Activated naive CD8-positive, alpha-beta T cell treated with anti-CD3 and anti-CD28 coated beads, Interleukin-2, amount 50 U/mL, for 16 hours (primary cell): ENCODE data around the gene CSPG4.
"Not testable (repeated sequence)": the region's sequence is repeated elsewhere in the genome, so short reads cannot be mapped to it uniquely, and the experiment has no call there.

Experiments used
- DNase-seq: peaks from one replicate; pipeline ENCODE4 v3.0.0-alpha.2; 2020; ENCODE audit warnings: low read depth, low spot score

Gene CSPG4

DNA sequence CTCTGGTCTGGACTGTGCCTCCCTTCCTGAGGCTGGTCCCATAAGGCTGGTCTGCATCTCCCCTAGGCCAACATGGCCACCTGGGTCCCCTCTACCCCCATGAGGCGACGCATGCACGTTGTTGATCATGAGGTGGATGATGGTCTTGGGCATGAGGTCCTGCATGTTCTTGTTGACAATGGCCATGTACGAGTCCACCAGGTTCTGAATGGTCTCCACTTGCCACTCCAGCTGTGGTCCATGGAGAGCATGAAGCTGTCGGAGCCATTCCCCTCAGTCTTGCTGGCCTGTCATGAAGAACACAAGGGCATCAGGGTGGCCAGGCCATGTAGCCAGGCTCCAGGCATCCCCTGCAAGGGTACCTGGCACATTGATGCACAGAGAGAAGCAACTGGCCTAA lies 27.1 kb upstream of the CSPG4 start:
- no peak for DNase-seq

DNA sequence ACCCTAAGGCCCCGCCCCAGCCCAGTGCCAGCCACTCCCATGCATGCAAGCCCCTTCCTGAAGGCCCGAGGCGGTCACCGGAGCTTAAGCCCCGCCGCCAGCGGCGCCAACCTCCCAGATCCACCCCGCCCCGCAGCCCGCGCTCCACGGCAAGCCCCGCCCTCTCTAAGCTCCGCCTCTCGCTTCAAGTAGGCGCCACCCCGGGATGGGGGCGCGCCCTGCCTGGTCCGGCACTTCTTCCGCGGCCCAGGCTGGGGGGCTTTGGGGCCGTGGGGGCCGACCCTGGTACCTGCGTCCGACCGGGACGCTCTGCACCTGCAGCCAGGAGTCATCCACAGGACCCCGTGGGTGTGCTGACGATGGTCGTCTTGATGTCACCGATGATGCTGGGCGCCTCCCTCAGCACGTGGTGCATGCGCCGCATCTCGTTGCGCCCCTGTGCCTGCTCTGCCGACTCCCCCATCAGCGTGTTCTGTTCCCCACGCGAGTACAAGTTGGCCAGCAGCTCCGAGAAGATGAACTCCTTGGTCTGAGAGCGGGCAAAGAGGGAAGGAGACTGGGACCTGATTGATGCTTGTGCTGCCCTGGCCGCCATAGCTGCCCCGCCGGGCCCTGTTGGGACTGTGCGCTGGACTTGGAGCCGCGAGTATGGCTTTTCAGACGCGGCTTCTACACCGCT lies 26.1 kb upstream of the CSPG4 start:
- peak; percentile 79 for DNase-seq

DNA sequence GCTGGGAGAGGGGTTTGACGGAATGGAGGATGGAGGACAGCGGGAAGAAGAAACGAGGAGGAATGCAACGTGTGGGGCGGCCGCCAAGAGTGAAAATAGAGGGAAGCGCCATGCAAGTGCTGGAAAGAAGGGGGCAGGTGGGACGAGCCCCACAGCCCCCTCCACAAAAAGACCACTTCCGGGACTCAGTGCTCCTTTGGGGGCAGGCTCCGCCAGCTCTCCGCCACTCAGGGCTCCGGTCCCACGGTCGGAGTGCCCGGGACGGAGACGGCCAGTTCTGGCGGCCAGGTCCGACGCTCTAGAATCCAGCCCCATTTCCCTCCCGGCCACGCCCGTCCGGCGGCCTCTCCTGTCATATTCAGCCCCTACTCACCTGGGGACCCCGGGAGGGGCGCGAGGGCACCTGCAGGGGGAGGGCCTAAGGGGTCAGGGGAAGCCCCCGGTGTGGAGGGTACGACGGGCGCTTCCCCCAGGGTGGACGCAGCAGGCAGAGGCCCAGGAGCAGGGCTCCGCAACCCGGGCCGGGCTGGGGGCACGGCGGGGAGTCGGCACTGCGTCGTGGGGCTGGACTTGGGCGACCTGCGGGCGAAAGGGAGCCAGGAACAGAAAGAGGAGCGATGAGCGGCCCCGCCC lies 25.5 kb upstream of the CSPG4 start:
- no peak for DNase-seq

DNA sequence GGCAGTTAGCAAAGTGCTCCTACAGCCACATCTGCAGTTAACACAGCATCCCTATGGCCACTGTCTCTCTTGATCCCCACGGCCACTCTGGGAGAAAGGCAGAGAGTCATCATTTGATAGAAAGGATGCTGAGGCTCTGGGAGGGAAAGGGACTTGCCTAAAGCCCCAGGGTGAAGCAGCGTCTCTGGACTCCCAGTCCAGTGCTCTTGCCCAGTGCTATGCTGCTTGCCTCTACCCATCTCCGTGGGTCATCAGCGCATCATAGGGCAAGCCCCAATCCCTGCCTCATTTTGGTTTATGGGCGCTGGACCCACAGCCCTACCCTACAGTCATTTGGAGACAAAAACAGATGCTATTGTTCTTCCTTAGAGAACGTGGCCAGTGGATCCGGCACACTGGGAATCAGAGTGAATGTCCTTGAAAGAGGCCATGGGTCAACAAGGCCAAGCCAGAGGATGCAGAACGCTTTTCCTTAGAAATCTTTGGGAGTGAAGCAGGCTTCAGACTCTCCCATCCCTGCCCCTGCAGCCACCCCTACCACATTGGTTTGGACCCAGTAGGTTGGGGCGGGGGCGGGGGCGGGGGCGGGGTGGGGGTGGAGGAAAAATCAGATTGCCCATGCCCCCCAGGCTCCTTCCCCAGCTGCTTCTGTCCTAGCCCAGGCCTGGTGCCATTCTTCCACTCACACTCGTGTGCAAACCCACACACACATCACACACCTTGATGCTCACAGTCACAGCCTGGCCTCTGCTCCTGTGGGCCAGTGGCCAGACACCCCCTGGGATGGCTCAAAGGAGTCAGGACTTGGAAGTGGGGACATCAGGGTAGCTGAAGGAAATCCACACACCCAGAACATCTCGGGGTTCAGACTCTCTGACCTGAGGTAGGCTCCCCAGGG lies 24.7 kb upstream of the CSPG4 start:
- DNase-seq = not testable (repeated sequence)

DNA sequence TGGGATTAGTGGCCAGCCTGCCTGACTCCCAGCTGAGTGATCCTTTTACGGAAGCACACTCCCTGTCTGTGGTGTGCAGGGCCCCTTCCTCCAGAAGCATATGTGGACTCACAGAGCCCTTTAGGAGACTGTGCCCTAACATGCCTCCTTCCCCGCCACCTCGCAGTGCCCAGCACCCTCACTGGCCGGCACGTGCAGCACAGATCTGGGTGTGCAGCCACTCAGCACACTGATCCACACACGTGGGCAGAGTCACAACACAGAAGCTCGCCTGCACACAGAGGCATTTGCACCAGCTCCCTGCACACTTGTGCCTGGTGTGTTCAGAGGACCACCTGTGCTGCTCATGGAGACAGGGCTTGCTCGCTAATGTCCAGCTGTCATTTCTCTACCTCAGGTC lies 23.6 kb upstream of the CSPG4 start:
- DNase-seq = no peak

DNA sequence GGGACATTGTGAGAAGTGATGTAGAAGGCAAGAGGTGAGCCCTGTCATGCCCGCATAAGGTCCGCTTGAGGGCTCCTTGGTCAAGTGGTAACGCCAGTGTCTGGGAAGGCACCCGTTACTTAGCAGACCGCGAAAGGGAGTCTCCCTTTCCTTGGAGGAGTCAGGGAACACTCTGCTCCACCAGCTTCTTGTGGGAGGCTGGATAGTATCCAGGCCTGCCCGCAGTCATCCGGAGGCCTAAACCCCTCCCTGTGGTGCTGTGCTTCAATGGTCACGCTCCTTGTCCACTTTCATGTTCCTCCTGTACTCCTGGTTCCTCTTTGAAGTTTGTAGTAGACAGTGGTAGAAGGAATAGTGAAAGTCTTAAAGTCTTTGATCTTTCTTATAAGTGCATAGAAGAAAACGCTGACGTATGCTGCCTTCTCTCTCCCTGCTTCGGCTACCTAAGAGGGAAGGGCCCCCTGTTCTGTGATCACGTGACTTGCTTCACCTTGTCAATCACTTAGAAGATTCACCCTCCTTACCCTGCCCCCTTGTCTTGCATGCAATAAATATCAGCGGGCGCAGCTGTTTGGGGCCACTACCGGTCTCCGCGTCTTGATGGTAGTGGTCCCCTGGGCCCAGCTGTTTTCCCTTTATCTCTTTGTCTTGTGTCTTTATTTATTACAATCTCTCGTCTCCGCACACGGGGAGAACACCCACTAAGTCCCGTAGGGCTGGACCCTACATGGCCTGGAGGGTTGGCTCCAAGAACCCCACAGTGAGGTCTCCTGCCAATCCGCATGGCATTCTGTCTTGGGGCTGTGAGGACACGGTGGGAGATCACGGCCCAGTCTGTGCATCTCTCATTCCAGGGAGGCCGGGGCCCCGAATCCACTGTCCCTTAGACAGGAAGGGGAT lies 22.5 kb upstream of the CSPG4 start:
- DNase-seq = not testable (repeated sequence)

DNA sequence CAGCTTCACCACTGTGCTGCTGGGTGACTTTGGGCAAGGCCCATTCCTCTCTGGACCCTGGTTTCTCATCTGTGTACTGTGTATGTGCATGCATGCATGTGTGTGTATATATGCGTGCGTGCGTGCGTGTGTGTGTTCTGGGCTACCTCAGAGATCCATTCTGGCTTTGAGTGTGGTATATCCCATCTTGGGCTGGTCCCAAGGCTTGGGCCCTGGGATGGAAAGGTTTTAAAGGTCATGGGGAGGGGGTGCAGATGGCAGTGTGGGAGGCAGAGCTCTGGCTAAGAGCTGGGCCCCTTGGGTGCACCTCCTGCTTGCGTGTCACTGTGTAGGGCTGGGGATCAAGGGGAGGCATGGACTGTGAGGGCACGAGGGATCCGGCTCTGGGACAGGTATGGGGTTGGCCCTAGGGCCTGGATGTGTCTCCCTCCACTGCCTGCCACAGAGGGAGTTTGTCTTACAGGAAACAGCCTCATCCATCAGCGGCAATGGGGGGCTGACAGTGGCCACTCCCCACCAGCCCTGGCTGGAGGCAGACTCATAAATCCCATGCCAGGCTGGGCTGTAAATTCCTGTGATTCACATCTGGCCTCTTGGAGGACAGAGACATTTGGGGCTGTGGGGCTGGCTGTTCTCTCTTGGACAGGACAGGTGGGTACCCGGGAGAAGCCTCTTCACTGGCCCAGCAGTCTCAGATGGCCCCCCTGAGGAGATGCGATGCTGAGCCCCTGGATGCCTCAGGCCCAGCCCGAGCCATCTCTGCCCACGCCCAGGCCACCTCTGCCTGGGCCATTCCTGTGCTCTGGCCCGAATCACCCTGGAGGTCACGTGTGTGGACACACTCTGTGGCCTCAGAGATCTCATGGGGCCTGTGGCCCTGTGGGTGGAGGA lies 21.4 kb upstream of the CSPG4 start:
- no peak for DNase-seq

DNA sequence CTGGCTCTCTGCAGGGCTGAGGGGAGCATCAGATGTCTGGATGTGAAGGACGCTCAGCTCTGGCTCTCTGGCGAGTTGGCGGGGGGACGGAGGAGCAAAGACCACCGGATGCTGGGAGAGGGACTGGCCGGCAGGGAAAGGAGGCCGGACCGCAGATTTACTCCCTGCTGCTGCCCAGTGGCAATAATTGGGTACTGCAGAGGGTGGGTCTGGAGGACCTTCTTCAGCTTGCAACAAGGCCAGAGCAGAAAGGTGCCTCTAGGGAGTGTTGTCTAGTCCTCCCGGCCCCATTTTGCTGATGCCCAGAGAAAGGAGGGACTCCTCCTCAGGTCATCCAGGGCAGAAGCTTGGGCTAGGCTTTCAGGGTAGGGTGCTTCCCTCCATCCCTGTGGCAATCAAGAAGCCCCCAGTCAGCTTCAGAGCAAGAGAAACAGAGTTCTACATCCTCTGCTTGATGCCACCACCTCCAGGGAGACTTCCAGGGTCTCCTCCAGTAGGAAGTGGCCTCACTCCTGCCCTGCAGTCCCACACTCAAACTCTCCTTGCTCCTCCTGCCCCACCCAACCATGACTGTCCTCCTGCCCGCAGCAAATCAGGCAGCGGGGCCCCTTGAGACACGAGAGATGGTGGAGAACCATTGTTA lies 20.3 kb upstream of the CSPG4 start:
- no peak for DNase-seq

DNA sequence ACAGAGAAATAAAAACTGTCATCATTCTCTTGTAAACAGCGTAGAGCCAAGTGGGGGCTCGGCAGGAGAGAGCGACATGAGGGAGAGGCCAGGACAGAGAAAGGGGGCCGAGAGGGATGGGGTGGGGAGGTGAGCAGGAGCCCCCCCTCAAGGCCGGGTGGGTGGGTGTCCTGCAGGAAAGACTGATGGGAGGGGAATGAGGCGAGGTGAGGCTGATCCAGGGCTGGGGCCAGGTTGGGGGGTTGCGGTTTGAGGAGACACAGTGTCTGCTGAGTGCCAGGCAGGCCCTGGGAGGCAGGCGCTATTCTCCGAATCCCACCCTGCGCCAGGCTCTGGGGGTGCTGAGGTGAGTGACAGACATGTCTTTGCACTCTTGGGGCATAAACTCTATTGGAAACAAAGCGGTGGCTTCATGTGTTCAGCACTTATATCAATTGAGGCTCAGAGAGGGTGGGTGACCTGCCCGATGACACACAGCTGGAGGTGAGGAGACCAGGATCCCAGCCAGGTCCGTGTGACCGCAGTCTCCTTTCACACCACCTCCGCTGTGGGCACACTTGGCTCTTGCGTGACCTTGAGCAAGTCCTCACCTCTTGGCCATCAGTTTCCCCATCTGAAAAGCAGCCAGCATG lies 19.6 kb upstream of the CSPG4 start:
- DNase-seq = no peak

DNA sequence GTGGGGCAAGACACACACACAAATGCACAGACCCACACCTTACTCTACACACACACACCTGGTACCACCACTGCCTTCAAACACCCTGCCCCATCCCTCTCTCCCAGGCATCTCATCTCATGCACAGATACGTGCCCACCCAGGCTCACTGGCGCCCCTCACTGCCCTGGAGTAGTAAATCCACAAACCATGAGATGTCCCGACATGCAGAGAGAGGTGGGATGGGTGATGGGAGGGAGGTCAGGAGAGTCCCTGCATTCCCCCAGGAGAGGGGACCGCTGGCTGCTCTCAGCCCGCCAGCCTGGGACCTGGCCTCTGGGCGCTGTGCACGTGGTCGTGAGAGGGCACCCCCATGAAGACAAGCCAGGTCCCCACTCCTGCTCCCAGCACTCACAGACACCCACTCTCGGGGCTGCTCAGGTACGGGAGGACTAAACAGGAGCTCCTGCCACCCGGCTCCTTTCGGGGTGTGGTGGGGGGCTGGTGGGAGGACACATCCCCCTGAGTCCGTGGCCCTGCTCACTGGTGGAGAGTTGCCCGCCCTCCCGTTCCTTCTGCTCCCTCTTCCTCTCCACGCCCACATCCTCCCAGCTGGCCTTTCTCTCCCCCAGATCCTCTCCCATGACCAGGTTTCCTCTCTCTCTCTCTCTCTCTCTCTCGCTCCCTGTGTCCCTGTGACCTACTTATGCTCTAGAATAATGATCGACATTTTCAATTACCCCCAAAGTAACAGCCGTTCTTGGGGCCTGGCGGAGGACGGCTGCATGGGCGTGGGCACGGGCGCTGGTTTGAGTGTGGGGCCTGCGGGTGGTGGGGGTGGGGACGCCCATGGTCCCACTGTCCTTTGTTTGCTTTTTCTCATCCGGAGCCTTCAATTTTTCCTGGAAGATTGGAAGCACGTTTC lies 18.9 kb upstream of the CSPG4 start:
- DNase-seq = no peak

DNA sequence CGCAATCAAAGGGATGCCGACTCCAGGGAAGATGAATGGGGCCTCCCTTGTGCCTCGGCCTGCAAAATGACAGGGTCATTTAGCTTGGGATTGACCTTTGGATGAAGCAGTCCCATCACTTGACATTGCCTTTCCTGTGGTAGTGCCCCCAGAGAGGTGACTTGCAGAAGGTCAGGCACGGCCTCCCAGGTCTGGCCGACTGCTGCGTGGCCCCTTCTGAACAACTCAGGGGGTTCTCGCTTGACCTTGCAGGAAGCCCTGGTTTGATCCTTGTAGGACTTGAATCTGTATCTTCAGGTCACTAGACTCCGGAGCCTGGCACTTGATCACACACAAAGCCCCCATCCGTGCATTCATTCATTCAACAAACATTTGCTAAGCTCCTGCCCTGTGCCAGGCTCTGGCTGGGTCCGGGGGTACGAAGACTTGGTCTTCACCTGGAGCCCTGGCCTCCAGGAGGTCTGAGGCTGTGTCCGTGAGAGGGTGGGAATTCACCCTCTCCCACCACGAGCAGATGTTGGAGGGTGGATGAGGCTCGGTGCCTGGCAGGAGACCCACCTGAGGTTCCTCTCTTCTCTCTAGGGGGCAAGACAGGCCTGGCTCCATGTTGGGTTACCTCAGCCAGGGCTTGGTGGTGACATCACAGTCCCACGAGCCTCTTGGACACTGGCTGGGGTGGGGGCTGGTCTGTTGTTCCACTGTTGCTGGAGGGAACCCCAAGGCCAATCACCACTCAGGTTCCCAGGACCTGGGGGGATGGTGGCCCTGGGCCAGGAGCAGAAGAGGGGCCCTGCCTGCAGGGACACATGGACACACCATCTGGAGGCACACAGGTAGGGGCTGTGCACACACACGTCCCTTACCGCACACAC lies 18.0 kb upstream of the CSPG4 start:
- DNase-seq = not testable (repeated sequence)

DNA sequence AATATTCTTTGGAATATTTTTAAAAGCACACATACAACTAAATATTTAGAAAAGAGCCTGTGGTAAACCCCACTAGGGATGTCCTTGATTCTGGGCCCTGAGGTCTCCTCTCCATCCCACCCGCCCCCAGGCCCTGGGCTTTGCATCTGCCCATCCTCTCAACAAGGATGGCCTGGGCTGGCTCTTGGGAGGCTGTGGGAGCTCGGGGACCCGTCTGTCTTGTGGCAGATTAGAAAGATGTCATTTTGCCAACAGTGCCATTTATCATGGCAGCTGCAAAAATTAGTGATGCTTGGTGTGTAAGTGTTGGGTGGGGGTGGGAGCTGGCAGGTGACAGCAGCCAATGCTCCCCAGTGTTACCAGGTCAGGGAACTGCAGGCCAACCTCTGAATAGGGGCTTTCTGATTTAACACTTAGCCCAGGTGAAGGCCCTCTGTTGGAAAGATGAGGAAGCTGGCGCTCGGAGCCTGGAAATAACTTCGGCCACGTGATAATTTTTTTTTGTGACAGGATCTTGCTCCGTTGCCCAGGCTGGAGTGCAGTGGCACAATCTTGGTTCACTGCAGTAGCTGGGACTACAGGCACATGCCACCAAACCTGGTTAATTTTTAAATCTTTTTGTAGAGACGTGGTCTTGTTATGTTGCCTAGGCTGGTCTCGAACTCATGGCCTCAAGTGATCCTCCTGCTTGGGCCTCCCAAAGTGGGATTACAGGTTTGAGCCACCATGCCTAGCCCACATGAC lies 16.9 kb upstream of the CSPG4 start:
- DNase-seq = no peak

DNA sequence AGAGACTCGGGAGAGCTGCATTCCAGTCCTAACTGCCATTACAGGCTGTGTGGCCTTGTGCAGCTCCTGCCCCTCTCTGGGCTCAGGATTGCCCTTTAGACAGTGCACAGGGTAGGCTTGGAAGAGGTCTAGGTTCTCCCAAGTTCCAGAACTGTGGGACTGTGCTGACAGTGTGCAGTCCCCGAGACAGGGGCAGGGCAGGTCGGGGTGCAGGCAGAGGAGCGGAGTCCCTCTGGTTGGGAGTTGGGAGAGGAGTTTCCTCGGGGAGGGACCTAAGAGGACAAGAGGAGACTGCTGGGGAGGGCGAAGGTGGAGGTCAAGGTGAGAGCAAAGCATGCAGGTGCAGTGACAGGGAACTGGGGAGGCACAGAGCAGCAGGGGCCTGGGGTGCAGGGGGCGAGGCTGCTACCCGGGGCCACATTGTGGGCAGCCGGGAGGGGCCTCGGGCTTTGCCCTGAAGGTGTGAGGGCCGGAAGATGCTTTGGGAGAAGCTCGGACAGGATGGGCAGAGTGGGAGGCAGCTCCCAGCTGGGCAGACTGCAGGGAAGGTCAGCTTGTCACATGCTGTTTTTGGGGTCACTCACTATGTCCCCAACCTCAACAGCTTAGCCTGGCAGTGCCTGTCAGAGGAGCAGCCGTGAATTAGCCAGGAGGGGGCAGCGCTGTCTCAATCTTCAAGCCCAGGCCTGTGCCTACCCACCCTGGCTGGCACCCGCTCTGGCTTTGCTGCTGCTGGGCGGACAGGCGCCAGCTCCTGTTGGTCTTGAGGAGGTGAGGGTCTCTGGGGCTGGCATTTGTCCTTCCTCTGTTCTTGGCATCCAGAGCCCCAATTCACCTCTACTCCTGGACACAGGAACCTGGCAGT lies 15.4 kb upstream of the CSPG4 start:
- peak; percentile 40 for DNase-seq

DNA sequence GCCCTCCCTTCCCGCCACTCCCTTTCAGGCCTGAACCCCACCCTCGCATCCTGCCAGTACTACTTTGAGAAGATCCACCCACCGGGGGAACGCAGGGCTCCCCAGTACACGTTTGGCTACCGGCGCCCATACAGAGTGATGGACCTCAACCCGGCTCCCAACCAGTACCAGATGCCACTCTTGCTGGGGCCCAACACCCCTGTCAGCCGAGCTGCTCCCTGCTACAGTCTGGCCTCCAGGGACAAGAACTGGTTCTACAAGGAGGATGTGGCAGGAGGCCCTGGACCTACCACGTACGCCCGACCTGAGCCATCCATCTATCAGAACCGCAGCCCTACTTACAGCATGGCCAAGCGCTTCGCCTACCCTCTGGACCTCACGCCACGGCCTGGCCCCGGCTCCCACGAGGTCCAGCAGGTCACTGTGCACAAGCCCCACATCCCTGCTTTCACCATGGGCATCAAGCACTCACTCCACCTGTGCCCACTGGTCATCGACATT lies 14.4 kb upstream of the CSPG4 start:
- DNase-seq = no peak

DNA sequence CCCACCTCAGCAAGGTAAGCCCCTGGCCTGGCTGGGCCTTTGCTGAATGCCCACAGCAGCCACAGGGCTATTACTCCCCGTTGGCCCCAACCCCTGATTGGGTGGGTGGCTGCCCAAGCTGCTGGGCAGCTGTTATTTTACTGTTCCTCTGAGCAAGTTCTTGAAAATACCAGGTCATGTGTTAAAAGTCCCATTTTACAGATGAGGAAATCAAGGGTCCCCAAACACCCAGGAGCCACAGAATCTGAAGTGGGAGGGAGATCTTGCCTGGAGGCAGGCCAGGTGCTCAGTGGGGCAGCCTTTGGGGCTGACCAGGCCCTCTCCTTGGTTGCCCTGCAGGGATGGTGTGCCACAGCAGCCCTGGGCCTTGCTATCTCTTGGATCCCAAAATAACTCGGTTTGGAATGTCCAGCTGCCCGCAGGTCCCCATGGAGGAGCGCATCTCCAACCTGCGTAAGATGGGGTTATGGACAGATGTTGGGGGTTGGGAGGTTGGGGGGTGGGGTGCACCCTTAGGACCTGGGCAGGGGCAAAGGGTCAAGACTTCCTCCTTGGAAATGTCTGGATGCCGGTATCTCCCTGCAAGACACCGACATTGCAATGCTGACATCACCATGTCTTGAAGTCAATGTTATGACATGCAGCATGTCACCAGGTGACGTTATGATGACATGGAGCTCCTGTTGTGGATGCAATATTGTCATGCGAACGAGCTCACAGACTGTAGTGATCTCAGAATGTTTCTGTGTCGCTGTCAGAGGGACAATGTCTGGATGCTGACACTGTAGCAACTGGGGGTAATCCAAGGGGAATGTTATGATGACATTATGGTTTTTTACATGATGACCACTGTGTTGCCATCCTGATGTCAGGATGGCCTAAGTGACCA lies 13.3 kb upstream of the CSPG4 start:
- no peak for DNase-seq
